ENCODE data around the gene GRHL3. TPM values are rescaled to one million over a fixed set of nuclear protein-coding genes. Genes with fewer than 3 reads are reported as not detected.
"Not testable (repeated sequence)": the region's sequence is repeated elsewhere in the genome, so short reads cannot be mapped to it uniquely, and the experiment has no call there.

Gene GRHL3
- total RNA-seq, 1 donor from 2014 or later, result 2.1 TPM

GRCh38 chr1:24283326-24284155 is 35.6 kb upstream of the GRHL3 start:
- TF ChIP-seq CTCF (IDR thresholded peaks at IDR 0.05; ENCODE audit: unreplicated experiment), result no peak
- Mint-ChIP-seq H3K36me3 (ENCODE audit: low read depth, unreplicated experiment) (no peaks in the 10 kb centered on the region), H3K9me3 (ENCODE audit: unreplicated experiment) (no peaks in the 10 kb centered on the region), H3K4me3 (ENCODE audit: unreplicated experiment) (no peak overlapping the region), H3K27me3 (ENCODE audit: unreplicated experiment) (peaks cover 2% of the 10 kb centered on the region), H3K4me1 (ENCODE audit: unreplicated experiment) (peaks cover 8% of the 10 kb centered on the region), H3K27ac (ENCODE audit: unreplicated experiment) (no peak overlapping the region)
- DNase-seq (ENCODE audit: low spot score), result no peak

- peaks cover 8% of the 10 kb centered on the region for H3K4me1 Mint-ChIP-seq (ENCODE audit: unreplicated experiment)
- H3K4me3 Mint-ChIP-seq (ENCODE audit: unreplicated experiment), result no peak overlapping the region
- H3K27ac Mint-ChIP-seq (ENCODE audit: unreplicated experiment), result no peak overlapping the region
- no peaks in the 10 kb centered on the region for H3K9me3 Mint-ChIP-seq (ENCODE audit: unreplicated experiment)
- no peak for TF ChIP-seq CTCF (IDR thresholded peaks at IDR 0.05; ENCODE audit: unreplicated experiment)
- no peaks in the 10 kb centered on the region for H3K36me3 Mint-ChIP-seq (ENCODE audit: low read depth, unreplicated experiment)
- peaks cover 2% of the 10 kb centered on the region for H3K27me3 Mint-ChIP-seq (ENCODE audit: unreplicated experiment)
- no peak for DNase-seq (ENCODE audit: low spot score)
These were observed 35.0 kb upstream of the GRHL3 start for GRCh38 chr1:24284156-24284471.

- Mint-ChIP-seq H3K27me3 (ENCODE audit: unreplicated experiment) (peaks cover 2% of the 10 kb centered on the region), H3K27ac (ENCODE audit: unreplicated experiment) (no peak overlapping the region), H3K4me1 (ENCODE audit: unreplicated experiment) (peaks cover 8% of the 10 kb centered on the region), H3K36me3 (ENCODE audit: low read depth, unreplicated experiment) (no peaks in the 10 kb centered on the region), H3K9me3 (ENCODE audit: unreplicated experiment) (no peaks in the 10 kb centered on the region), H3K4me3 (ENCODE audit: unreplicated experiment) (no peak overlapping the region)
- DNase-seq (ENCODE audit: low spot score), result no peak
- TF ChIP-seq CTCF (IDR thresholded peaks at IDR 0.05; ENCODE audit: unreplicated experiment), result no peak
These were observed 33.9 kb upstream of the GRHL3 start for GRCh38 chr1:24285231-24285630.

GRCh38 chr1:24286246-24287010 is 32.7 kb upstream of the GRHL3 start:
- no peak for TF ChIP-seq CTCF (IDR thresholded peaks at IDR 0.05; ENCODE audit: unreplicated experiment)
- peaks cover 2% of the 10 kb centered on the region for H3K27me3 Mint-ChIP-seq (ENCODE audit: unreplicated experiment)
- no peak overlapping the region for H3K27ac Mint-ChIP-seq (ENCODE audit: unreplicated experiment)
- DNase-seq (ENCODE audit: low spot score), result no peak
- H3K9me3 Mint-ChIP-seq (ENCODE audit: unreplicated experiment), result no peaks in the 10 kb centered on the region
- peaks cover 13% of the 10 kb centered on the region for H3K4me1 Mint-ChIP-seq (ENCODE audit: unreplicated experiment)
- H3K4me3 Mint-ChIP-seq (ENCODE audit: unreplicated experiment), result no peak overlapping the region
- H3K36me3 Mint-ChIP-seq (ENCODE audit: low read depth, unreplicated experiment), result no peaks in the 10 kb centered on the region

- not testable (repeated sequence) for H3K9me3 Mint-ChIP-seq (ENCODE audit: unreplicated experiment); H3K27me3 Mint-ChIP-seq (ENCODE audit: unreplicated experiment); H3K36me3 Mint-ChIP-seq (ENCODE audit: low read depth, unreplicated experiment); H3K4me3 Mint-ChIP-seq (ENCODE audit: unreplicated experiment); H3K27ac Mint-ChIP-seq (ENCODE audit: unreplicated experiment); DNase-seq (ENCODE audit: low spot score)
- peaks cover 18% of the 10 kb centered on the region for H3K4me1 Mint-ChIP-seq (ENCODE audit: unreplicated experiment)
These were observed 31.4 kb upstream of the GRHL3 start for GRCh38 chr1:24287779-24288178.
